Activated CD8-positive, alpha-beta memory T cell treated with anti-CD3 and anti-CD28 coated beads, Interleukin-2, amount 50 U/mL, for 24 hours (primary cell): ENCODE results near the gene FEM1B.

Experiments
- DNase-seq: peaks from one replicate; pipeline ENCODE4 v3.0.0-alpha.2; 2020; ENCODE audit errors: extremely low read depth

FEM1B gene

DNA sequence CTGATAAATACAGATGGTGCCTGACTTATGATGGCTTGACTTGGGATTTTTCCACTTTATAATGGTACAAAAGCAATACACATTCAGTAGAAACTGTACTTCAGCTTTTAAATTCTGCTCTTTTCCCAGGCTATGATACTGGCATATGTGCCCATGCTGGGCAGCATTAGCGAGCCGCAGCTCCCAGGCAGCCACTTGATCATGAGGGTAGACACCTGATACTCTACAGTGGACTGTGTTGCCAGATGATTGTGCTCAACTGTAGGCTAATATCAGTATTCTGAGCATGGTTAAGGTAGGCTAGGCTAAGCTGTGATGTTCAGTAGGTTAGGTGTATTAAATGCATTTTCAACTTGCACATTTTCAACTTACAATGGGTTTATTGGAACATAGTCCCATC, 17.7 kb upstream of the FEM1B start:
- no peak for DNase-seq

GRCh38 chr15:68261241-68261640, 16.3 kb upstream of the FEM1B start:
- DNase-seq = no peak

DNA sequence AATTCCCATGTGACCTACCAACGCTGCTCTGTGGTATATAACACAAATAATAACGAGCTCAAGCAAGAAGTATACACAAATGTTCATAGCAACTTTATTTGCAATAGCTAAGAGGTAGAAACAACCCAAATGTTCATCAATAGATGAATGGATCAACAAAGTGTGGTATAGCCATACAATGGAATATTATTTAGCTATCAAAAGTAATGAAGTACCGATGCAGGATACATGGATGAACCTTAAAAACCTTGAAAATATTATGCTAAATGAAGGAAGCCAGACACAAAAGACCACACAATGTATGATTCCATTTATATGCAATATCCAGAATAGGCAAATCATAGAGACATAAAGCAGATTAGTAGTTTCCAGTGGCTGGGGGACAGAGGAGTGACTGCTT, 15.6 kb upstream of the FEM1B start:
- DNase-seq = no peak

DNA sequence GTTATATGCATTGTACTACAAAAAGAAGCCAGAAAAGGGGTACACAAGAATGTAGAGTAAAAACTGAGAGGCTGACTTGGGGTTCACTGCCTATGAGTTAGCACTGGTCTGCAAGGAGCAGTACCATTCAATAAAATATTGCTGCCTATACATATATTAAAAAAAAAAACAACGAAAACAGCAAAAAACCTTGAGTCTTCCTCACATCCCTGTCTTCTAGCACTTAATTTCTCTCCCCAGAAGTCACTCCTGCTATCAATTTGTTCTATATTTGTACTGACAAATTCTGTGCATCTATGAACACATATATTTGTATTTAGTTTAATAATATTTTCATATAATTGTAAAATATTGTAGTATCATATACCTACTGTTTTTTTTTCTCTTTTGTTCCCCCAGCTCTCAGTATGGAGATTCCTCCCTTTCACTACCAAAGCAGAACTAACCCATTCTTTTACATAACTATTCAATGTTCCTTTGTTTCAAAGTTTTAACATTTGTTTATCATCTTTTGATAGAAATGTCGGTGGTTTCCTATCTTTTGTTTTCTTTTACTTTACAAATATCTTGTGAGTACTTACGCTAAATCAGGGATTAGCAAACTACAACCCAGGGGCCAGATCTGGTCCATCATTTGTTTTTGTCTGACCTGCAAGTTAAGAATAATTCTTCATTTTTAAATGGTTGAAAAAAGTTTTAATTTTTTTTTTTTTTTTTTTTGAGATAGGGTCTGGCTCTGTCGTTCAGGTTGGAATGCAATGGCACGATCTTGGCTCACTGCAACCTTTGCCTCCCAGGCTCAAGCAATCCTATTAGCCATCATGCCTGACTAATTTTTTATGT, 14.8 kb upstream of the FEM1B start:
- DNase-seq = no peak

DNA sequence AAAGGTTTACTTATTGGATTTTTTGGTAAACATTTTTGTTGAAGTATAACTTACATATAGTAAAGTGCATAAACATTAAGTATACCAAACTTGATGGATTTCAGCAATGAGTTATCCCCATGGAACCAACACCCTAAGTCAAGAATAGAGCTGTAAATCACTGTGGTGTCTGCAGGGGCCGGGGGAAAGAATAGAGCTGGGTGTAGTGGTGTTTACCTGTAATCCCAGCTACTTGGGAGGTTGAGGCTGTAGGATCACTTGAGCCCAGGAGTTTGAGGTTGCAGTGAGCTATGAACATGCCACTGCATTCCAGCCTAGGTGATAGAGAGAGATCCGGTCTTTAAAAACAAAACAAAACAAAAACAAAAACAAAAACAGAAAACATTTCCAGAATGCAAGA, 13.3 kb upstream of the FEM1B start:
- no peak for DNase-seq

- DNase-seq = no peak
Observed at GRCh38 chr15:68265081-68265480, 12.5 kb upstream of the FEM1B start.

GRCh38 chr15:68265674-68266073, 11.9 kb upstream of the FEM1B start:
- DNase-seq = no peak

GRCh38 chr15:68268405-68268804, 9.1 kb upstream of the FEM1B start:
- no peak for DNase-seq

DNA sequence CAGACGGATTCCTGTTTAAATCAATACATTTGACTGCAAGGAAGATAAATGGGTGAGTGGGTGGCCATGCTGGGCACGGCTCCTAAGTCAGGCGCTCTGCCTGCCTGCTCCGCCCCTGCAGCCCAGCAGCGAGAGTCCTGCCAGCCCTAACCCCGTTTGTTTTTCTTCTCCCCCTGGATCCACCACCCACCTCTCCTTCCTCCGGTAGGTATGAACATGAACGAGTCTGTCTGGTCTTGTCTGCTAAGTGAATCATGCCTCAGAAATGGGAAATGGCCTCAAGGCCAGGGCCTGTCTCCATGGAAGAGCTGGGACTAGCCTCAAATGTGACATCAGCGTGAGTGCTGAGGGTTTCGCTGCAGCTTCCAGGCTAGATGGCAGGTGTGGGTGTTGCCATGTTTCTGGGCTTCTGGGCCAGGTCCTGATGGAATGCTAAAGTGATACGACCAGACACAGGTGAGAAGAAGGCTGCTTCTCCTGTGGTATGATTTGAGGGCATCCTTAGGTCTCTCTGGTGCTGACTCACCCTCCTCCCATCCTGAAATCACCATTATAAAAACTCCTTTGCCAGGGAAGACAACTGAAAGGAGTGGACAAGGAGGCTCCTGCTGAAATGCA, 5.6 kb upstream of the FEM1B start:
- DNase-seq = no peak

- DNase-seq = no peak
Observed at GRCh38 chr15:68272721-68273271, 4.7 kb upstream of the FEM1B start.

DNA sequence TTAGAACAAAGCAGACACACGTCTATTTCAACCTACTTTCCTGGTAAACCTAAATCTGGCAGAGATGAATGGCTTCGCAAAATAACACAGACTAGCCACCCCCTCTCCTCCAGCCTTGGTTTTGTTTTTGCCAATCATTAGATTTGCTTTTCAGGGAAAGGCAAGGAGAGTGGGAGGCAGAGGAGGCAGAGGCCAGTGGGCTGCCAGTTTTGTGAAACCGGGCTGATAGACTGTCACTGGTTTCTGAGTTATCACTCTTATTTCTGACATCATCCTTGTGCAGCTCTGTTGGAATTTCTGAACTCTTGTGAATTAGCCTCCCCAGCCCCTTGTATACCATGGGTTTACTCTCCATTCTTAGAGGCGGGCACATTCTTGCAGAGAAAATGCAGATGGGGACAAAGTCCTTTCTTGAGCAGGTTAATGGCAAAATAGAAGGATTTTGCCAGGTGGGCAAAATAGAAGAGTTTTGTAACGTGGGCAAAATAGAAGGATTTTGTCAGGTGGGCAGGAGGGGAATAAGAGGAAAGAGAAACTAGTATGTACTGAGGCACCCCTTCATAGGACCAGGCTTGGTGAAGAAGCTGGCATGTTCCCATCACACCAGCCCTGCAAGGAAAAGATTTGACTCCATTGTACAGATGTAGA, 3.2 kb upstream of the FEM1B start:
- no peak for DNase-seq

GRCh38 chr15:68275165-68275746, 2.3 kb upstream of the FEM1B start:
- DNase-seq = no peak

DNA sequence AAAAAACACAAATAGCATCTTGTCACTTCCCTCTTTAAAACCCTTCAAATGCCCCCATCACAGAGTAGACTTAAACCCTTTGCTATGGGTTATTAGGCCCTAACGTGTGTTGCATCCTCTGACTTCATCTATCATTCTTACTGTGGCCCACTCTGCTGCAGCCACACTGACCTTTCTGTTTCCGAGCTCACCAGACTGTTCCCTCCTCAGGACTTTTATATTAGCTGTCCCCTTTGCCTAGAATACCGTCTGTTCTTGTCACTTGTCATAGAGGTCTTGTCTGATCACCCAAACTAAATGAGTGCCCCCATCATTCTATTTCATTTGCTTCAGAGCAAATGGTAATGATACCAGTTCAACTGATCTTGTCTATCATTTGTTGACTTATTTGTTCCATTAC, 877 bp upstream of the FEM1B start:
- no peak for DNase-seq

GRCh38 chr15:68277131-68277602, 378 bp upstream of the FEM1B start:
- no peak for DNase-seq

DNA sequence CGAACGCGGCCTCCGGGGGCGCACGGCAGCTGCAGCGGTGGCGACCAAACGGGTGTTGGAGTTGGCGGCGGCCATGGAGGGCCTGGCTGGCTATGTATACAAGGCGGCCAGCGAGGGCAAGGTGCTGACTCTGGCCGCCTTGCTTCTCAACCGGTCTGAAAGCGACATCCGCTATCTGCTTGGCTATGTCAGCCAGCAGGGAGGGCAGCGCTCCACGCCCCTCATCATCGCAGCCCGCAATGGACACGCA, 725 bp downstream of the FEM1B start:
- DNase-seq = no peak

GRCh38 chr15:68278595-68279405, 1.3 kb downstream of the FEM1B start:
- no peak for DNase-seq

- no peak for DNase-seq
Observed at GRCh38 chr15:68279779-68280753, 2.5 kb downstream of the FEM1B start.

DNA sequence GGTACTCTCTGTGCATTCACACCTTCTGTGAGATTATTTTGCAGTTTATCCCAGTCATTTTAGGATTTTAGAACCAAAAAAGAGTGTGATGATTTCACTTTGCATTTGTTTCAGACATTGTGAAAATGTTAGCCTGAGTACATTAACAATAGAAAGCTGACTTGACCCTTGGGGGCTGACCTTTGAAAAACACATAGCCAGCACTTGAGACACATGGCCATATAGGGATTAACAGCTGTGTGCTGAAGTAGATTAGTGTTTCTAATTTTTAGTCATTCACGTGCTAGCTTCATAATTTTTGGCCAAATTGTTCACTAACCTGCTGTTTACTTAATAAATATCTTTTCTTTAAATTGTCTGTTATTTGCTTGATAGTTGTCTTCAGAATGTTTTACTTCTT, 3.5 kb downstream of the FEM1B start:
- DNase-seq = no peak

- no peak for DNase-seq
Observed at GRCh38 chr15:68283401-68283800, 5.9 kb downstream of the FEM1B start.

- no peak for DNase-seq
Observed at GRCh38 chr15:68284616-68285258, 7.2 kb downstream of the FEM1B start.
